HG03457 (cell line): ENCODE data around the gene BARX1.
"Not testable (repeated sequence)": the region's sequence is repeated elsewhere in the genome, so short reads cannot be mapped to it uniquely, and the experiment has no call there.

Experiments
- ATAC-seq: cut with Tn5 transposase; IDR thresholded peaks from one replicate; pipeline ENCODE4 v1.9.1; 2021; ENCODE audit warnings: moderate number of reproducible peaks; ENCODE audit not compliant: unreplicated experiment

The BARX1 gene

DNA sequence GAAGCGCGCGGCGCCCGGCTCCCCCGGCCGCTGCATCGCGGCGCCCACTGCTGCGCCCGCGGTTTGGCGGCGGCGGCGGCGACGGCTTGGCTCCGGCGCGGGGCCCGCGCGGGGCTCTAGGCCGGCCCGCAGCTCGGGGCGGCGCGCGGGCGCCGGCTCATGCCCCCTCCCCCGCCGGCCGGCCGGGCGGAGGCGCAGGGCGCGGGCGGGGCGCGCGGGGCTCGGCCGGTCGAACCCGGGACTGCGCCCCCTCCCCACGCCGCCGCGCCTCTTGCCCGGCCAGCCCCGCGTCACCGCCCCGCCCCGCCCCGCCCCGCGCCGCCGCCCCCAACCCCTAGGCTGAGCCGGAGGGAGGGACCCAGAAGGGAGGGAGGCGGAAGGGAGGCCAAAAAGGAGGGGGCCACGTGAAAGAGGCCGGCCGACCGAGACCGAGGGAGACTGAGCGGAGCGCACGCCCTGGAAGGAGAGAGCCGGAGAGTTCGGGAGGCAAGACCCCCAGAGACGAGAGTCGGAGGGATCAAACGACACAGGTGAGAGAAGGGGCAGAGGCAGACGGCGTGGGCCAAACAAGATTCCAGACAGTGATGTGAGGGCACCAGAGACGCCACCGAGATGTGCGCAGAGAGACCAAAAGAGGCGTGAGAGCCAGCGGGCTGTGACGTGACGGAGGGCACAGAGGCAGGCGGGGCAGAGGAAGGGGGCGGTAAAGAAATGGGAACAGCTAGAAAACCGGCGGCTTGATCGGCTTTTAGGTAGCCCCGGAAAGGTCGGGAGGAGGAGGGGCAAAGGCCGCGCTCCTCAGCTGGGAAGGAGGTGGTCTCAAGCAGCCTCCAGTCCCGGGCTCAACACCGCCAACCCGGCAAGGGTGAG is at the start of gene BARX1:
Gene BARX1, minus strand, starts transcription at position 245 of the 870 bp plus-strand sequence. Its CDS starts 209 bp downstream, at position 36.
- ATAC-seq = no peak

- no peak for ATAC-seq
Measured at GRCh38 chr9:94002316-94003140, 47.4 kb upstream of the BARX1 start.

DNA sequence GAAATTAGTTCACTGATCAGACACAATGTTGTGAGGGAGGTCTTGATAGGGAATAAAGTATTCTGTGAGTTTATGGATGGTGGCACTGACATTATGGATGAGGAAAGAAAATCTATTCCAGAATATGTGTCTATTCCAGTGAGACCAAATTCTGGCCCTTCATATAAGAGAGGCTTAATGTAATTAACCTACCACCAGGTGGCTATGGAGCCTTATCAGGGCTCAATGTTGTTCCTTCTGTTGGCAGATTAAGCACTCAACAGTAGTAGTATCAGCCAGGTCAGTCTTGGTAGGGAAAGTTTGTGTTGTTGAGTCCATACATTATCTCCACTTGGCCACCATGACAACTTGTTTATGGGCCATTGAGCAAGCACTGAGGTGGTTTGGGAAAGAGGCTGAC is 41.7 kb upstream of the BARX1 start:
- no peak for ATAC-seq

- ATAC-seq = no peak
Measured at GRCh38 chr9:93996367-93996766, 41.2 kb upstream of the BARX1 start.

- ATAC-seq = no peak
Measured at GRCh38 chr9:93994545-93994944, 39.4 kb upstream of the BARX1 start.

- no peak for ATAC-seq
Measured at GRCh38 chr9:93994132-93994531, 39.0 kb upstream of the BARX1 start.

- ATAC-seq = no peak
Measured at GRCh38 chr9:93992830-93993229, 37.7 kb upstream of the BARX1 start.

GRCh38 chr9:93990448-93990847 is 35.3 kb upstream of the BARX1 start:
- ATAC-seq = no peak

GRCh38 chr9:93988056-93988455 is 32.9 kb upstream of the BARX1 start:
- no peak for ATAC-seq

DNA sequence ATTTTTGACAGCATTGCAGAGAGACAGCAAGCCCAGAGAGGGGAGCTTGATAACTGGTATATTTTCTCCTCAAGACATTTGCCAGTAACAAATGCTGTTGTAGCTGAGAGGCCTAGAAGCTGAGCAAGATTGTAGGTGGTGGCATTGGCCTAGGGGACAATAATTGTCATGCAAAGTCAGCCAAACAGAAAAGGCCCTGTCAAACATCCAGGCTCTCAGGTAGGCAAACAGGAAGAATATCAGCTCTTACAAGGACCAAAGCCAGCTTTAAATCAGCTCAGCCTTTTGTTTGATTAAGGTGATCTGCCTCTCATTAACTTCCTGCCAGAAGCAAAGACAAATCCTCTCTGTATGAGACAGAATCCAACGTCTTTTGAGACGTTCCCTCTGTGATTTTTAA is 29.7 kb upstream of the BARX1 start:
- no peak for ATAC-seq

GRCh38 chr9:93983875-93984274 is 28.7 kb upstream of the BARX1 start:
- ATAC-seq = no peak

DNA sequence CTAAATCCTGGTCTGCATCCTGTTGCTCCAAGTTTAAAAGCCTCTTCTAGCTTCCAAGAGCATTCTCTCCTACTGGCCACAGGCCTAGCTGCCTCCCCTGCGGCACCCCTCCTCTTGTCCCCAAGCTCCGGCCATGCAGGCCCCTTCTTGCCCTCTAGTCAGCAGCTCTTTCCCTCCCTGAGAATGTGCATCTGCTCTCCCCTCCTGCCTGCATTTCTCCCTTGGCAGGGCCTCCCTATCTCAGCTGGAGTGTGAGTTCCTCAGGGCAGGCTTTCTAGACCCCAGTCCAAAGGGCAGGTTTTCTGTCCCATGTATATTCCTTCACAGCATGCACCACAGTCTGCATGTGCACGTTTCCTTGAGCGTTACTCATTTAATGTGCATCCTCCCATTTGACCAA is 24.6 kb upstream of the BARX1 start:
- ATAC-seq = no peak

DNA sequence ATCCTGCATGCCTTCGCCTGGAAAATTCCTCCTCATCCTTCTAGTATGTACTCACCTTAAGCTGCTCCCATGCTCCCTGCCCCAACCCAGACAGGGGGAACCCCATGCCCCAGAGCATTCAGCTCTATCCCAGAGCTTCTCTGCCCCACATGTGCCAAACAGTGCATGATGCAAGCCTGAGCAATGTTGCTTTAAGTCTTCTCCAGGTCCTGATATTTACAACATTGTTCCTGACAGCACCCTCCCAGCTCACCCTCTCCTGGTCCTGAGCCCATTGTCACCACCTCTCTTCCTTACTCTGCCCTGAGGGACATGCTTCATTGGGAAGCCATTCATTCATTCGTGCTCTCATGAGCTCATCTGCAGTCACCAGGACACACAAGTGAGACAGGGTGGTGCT is 23.4 kb upstream of the BARX1 start:
- no peak for ATAC-seq

GRCh38 chr9:93976973-93977372 is 21.8 kb upstream of the BARX1 start:
- no peak for ATAC-seq

DNA sequence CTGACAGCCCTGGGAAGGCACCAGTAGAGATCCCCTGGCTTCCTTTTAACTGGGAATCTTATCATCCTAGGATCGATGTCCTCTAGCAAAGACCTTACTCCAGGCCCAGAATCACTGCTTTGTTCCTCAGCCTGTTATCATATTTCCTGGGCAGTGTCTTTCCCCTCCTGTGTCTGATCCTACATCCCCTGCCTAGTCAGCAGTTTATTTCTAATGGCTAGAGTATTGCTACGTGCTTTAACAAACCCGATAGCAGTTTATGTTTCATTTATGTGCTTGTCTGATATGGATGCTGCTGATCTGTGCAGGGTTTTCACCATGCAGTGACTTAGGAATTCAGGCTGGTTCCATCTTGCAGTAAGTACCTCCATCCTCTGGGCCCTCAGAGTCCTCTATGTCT is 20.9 kb upstream of the BARX1 start:
- ATAC-seq = no peak

- ATAC-seq = no peak
Measured at GRCh38 chr9:93975262-93975661, 20.1 kb upstream of the BARX1 start.

DNA sequence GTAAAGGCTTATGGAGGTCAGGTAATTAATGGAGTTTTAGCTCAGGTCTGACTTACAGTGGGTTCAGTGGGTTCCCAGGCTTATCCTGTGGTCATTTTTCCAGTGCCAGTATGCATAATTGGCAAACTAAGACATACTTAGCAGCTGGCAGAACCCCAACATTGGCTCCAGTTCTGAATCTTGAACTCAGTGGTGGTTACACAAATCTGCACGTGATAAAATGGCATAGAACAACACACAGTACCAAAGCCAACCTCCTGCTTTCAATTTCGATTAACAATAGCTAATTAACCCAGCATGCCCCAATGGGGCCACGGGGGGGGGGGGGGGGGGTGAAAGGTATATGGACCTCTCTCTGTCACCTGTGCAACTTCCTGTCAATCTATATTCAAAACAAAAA is 19.0 kb upstream of the BARX1 start:
- no peak for ATAC-seq

DNA sequence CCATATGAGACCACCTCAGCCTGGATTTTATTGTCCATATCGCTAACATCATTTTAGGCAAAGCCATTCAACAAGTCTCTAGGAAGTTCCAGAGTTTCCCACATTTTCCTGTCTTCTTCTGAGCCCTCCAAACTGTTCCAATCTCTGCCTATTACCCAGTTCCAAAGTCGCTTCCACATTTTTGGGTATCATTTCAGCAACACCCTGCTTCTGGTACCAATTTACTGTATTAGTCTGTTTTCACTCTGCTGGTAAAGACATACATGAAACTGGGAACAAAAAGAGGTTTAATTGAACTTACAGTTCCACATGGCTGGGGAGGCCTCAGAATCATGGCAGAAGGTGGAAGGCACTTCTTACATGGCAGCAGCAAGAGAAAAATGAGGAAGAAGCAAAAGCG is 17.5 kb upstream of the BARX1 start:
- not testable (repeated sequence) for ATAC-seq

- ATAC-seq = no peak
Measured at GRCh38 chr9:93969328-93969661, 14.1 kb upstream of the BARX1 start.

GRCh38 chr9:93968451-93969327 is 13.5 kb upstream of the BARX1 start:
- ATAC-seq = no peak
